Measurements from ENCODE around the gene HSP90AA1.

DNA sequence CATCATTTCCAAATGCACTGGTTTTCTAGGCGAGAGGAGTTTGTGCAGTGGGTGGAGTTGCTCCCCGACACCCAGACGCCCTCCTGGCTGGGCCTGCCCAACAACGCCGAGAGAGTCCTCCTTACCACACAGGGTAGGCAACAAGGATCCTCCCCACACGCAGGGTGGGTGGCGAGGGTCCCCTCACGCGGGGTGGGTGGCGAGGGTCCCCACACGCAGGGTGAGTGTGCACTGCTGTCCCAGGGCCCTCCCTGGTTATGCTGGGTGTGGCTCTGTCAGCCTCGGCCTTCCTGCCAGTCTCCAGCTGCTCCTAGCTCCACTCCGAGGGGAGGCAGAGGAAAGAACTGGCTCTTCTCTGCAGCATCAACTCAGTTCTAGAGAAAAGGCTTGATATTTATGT lies 42.3 kb downstream of the HSP90AA1 start:
- TF ChIP-seq, protein P1, sequence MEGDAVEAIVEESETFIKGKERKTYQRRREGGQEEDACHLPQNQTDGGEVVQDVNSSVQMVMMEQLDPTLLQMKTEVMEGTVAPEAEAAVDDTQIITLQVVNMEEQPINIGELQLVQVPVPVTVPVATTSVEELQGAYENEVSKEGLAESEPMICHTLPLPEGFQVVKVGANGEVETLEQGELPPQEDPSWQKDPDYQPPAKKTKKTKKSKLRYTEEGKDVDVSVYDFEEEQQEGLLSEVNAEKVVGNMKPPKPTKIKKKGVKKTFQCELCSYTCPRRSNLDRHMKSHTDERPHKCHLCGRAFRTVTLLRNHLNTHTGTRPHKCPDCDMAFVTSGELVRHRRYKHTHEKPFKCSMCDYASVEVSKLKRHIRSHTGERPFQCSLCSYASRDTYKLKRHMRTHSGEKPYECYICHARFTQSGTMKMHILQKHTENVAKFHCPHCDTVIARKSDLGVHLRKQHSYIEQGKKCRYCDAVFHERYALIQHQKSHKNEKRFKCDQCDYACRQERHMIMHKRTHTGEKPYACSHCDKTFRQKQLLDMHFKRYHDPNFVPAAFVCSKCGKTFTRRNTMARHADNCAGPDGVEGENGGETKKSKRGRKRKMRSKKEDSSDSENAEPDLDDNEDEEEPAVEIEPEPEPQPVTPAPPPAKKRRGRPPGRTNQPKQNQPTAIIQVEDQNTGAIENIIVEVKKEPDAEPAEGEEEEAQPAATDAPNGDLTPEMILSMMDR (conservative IDR thresholded peaks at IDR 0.05 in 1 of 2, IDR thresholded peaks at IDR 0.05 in 1 of 2; ENCODE audit: low read depth in 1 of 2, low read length in 2 of 2) = no peak
- TF ChIP-seq EZH2 (IDR thresholded peaks at IDR 0.05; ENCODE audit: low read length, missing control alignments) = no peak
